ENCODE measurements around the gene OTOF. TPM values are rescaled to one million over a fixed set of nuclear protein-coding genes. Genes with fewer than 3 reads are reported as not detected.

Gene OTOF
- total and polyA plus RNA-seq, 2 donors (not counting 1 experiment from before 2014, with no cell fraction given), result not detected

- H2AFZ ChIP-seq (ENCODE audit: low read length), result no peak overlapping the region
These were observed 67.1 kb downstream of the OTOF start for GRCh38 chr2:26410764-26411243.

DNA sequence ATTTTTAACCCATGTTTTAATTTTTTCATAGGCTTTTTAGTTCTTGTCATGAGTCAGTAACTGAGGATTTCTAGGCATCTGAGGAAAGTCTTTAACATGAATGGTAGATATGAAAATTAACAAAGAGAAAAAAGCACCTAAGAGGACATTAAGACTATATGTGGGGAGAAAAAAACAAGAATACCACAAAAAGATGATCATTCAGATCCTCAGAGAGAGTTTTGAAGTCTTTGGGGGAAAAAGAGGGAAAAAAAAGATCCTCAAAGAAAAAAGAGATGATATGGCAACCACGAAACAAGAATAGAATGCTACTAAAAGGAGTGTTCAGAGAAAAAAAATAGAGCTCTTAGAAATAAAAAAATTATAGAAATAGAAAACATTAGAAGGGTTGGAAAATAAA, 68.1 kb downstream of the OTOF start:
- Histone ChIP-seq H3K27me3 (ENCODE audit: control insufficient read depth, insufficient read depth, low read length) (peaks cover 5% of the 10 kb centered on the region), H3K4me3 (replicated peaks in 1 of 4; ENCODE audit: control extremely low read depth in 1 of 4, insufficient read depth in 1 of 4, low read depth in 3 of 4, low read length in 4 of 4) (no peak overlapping the region), H4K20me1 (ENCODE audit: control insufficient read depth, extremely low read depth, insufficient read depth, low read length) (no peaks in the 10 kb centered on the region), H2AFZ (ENCODE audit: low read length) (no peak overlapping the region), H3K79me2 (ENCODE audit: control insufficient read depth, insufficient read depth, low read length) (no peaks in the 10 kb centered on the region), H3K27ac (ENCODE audit: insufficient read depth, low read length) (no peak overlapping the region), H3K4me2 (ENCODE audit: extremely low read depth, insufficient read depth, low read length) (no peak overlapping the region), H3K4me1 (ENCODE audit: control insufficient read depth, extremely low read depth, insufficient read depth, low read length) (no peaks in the 10 kb centered on the region), H3K36me3 (ENCODE audit: control insufficient read depth, insufficient read depth, low read length) (no peaks in the 10 kb centered on the region), H3K9me3 (ENCODE audit: control insufficient read depth, insufficient read depth, low read depth, low read length) (no peaks in the 10 kb centered on the region), H3K9ac (ENCODE audit: insufficient read depth, low read length) (no peak overlapping the region)
- no peak for DNase-seq (ENCODE audit: low read depth in 2 of 2)
- TF ChIP-seq, protein P1, sequence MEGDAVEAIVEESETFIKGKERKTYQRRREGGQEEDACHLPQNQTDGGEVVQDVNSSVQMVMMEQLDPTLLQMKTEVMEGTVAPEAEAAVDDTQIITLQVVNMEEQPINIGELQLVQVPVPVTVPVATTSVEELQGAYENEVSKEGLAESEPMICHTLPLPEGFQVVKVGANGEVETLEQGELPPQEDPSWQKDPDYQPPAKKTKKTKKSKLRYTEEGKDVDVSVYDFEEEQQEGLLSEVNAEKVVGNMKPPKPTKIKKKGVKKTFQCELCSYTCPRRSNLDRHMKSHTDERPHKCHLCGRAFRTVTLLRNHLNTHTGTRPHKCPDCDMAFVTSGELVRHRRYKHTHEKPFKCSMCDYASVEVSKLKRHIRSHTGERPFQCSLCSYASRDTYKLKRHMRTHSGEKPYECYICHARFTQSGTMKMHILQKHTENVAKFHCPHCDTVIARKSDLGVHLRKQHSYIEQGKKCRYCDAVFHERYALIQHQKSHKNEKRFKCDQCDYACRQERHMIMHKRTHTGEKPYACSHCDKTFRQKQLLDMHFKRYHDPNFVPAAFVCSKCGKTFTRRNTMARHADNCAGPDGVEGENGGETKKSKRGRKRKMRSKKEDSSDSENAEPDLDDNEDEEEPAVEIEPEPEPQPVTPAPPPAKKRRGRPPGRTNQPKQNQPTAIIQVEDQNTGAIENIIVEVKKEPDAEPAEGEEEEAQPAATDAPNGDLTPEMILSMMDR (conservative IDR thresholded peaks at IDR 0.05 in 1 of 2, IDR thresholded peaks at IDR 0.05 in 1 of 2; ENCODE audit: low read depth in 1 of 2, low read length in 2 of 2), result no peak
- no peak for TF ChIP-seq EZH2 (IDR thresholded peaks at IDR 0.05; ENCODE audit: low read length, missing control alignments)

More at GRCh38 chr2:26410764-26411243, 67.1 kb downstream of the OTOF start:
- DNase-seq (ENCODE audit: low read depth in 2 of 2), result no peak
- H3K79me2 ChIP-seq (ENCODE audit: control insufficient read depth, insufficient read depth, low read length), result no peaks in the 10 kb centered on the region
- H3K27me3 ChIP-seq (ENCODE audit: control insufficient read depth, insufficient read depth, low read length), result peaks cover 5% of the 10 kb centered on the region
- no peak overlapping the region for H3K9ac ChIP-seq (ENCODE audit: insufficient read depth, low read length)
- H3K36me3 ChIP-seq (ENCODE audit: control insufficient read depth, insufficient read depth, low read length), result no peaks in the 10 kb centered on the region
- no peak overlapping the region for H3K27ac ChIP-seq (ENCODE audit: insufficient read depth, low read length)
- H3K4me1 ChIP-seq (ENCODE audit: control insufficient read depth, extremely low read depth, insufficient read depth, low read length), result no peaks in the 10 kb centered on the region
- no peaks in the 10 kb centered on the region for H3K9me3 ChIP-seq (ENCODE audit: control insufficient read depth, insufficient read depth, low read depth, low read length)
- H3K4me2 ChIP-seq (ENCODE audit: extremely low read depth, insufficient read depth, low read length), result no peak overlapping the region
- TF ChIP-seq EZH2 (IDR thresholded peaks at IDR 0.05; ENCODE audit: low read length, missing control alignments), result no peak
- TF ChIP-seq, protein P1 (conservative IDR thresholded peaks at IDR 0.05 in 1 of 2, IDR thresholded peaks at IDR 0.05 in 1 of 2; ENCODE audit: low read depth in 1 of 2, low read length in 2 of 2), result no peak
- no peaks in the 10 kb centered on the region for H4K20me1 ChIP-seq (ENCODE audit: control insufficient read depth, extremely low read depth, insufficient read depth, low read length)
- no peak overlapping the region for H3K4me3 ChIP-seq (replicated peaks in 1 of 4; ENCODE audit: control extremely low read depth in 1 of 4, insufficient read depth in 1 of 4, low read depth in 3 of 4, low read length in 4 of 4)

DNA sequence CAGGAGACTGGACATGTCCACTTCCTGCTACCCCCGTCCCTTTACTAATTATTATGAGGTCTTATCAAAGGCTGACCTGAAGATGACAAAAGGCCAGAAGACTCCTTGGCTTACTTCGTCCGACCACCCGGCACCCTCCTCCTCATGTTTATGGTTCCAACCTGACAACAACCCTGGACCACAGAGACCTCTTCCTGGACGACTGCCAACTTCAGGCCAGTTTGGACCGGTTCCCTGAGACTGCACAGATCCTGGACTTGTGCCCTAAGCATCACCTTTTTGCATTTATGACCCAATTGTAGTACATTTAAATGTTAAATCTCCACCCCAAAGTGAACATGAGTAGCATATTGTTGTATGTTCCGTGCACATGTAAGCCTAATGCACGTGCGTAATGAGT, 70.4 kb downstream of the OTOF start:
- Histone ChIP-seq H3K79me2 (ENCODE audit: control insufficient read depth, insufficient read depth, low read length) (no peaks in the 10 kb centered on the region), H4K20me1 (ENCODE audit: control insufficient read depth, extremely low read depth, insufficient read depth, low read length) (no peaks in the 10 kb centered on the region), H3K4me1 (ENCODE audit: control insufficient read depth, extremely low read depth, insufficient read depth, low read length) (no peaks in the 10 kb centered on the region), H3K9me3 (ENCODE audit: control insufficient read depth, insufficient read depth, low read depth, low read length) (no peaks in the 10 kb centered on the region), H3K36me3 (ENCODE audit: control insufficient read depth, insufficient read depth, low read length) (no peaks in the 10 kb centered on the region), H3K27ac (ENCODE audit: insufficient read depth, low read length) (no peak overlapping the region), H2AFZ (ENCODE audit: low read length) (no peak overlapping the region), H3K4me3 (replicated peaks in 1 of 4; ENCODE audit: control extremely low read depth in 1 of 4, insufficient read depth in 1 of 4, low read depth in 3 of 4, low read length in 4 of 4) (no peak overlapping the region), H3K27me3 (ENCODE audit: control insufficient read depth, insufficient read depth, low read length) (peaks cover 5% of the 10 kb centered on the region), H3K9ac (ENCODE audit: insufficient read depth, low read length) (no peak overlapping the region), H3K4me2 (ENCODE audit: extremely low read depth, insufficient read depth, low read length) (no peak overlapping the region)
- TF ChIP-seq, protein P1 (conservative IDR thresholded peaks at IDR 0.05 in 1 of 2, IDR thresholded peaks at IDR 0.05 in 1 of 2; ENCODE audit: low read depth in 1 of 2, low read length in 2 of 2), result no peak
- no peak for TF ChIP-seq EZH2 (IDR thresholded peaks at IDR 0.05; ENCODE audit: low read length, missing control alignments)
- DNase-seq (ENCODE audit: low read depth in 2 of 2), result no peak

Other genes starting within 250 kb of the OTOF start
- 144 and 162 TPM in 2 replicates for gene HADHA, start 233.5 kb downstream of the OTOF start, total RNA-seq
- 155 and 171 TPM in 2 replicates for gene HADHA, start 233.5 kb downstream of the OTOF start, polyA plus RNA-seq
- gene HADHB, start 233.2 kb downstream of the OTOF start, total RNA-seq, result 129 and 130 TPM in 2 replicates
- 137 and 151 TPM in 2 replicates for gene HADHB, start 233.2 kb downstream of the OTOF start, polyA plus RNA-seq
- 13.1 and 18.8 TPM in 2 replicates for gene SELENOI, start 132.0 kb downstream of the OTOF start, total RNA-seq
- 10.1 and 11.9 TPM in 2 replicates for gene SELENOI, start 132.0 kb downstream of the OTOF start, polyA plus RNA-seq
- gene ADGRF3, start 131.3 kb downstream of the OTOF start, total RNA-seq, result under 0.01 TPM in 1 of 2 replicates, not detected in the other
- gene ADGRF3, start 131.3 kb downstream of the OTOF start, polyA plus RNA-seq, result 0.06 and 0.24 TPM in 2 replicates
- under 0.01 and 0.26 TPM in 2 replicates for gene DRC1, start 76.2 kb downstream of the OTOF start, total RNA-seq
- gene DRC1, start 76.2 kb downstream of the OTOF start, polyA plus RNA-seq, result 0.10 and 0.14 TPM in 2 replicates
- gene CIB4, start 163.2 kb upstream of the OTOF start, total RNA-seq, result not detected in 2 replicates
- not detected in 2 replicates for gene CIB4, start 163.2 kb upstream of the OTOF start, polyA plus RNA-seq
- under 0.01 and 0.26 TPM in 2 replicates for gene KCNK3, start 214.6 kb upstream of the OTOF start, total RNA-seq
- 0.01 TPM in 1 of 2 replicates, not detected in the other for gene KCNK3, start 214.6 kb upstream of the OTOF start, polyA plus RNA-seq